Omental fat pad (tissue), 4 donors: ENCODE measurements around the gene PCAT6. TPM values are rescaled to one million over a fixed set of nuclear protein-coding genes. Genes with fewer than 3 reads are reported as not detected.

ENCODE experiments used
- ATAC-seq: fragments of 150-250 bp; one replicate; pipeline ENCODE4 v1.9.1; 2016; ENCODE audit warnings: mild to moderate bottlenecking, moderate library complexity; ENCODE audit not compliant: low FRiP score
- DNase-seq: peaks from one replicate; pipeline ENCODE4 v3.0.0-alpha.2; 2019; ENCODE audit warnings: low spot score
- total RNA-seq, 4 donors: library from RNA; depleted of rRNA; stranded (reverse); fragments of >200 nt; gene quantifications; one replicate each; pipeline ENCODE4 v1.1.0, GENCODE V29; 2016
- TF ChIP-seq, protein P1 (sequence below), 3 donors: fragments of 450-650 bp; IDR thresholded peaks; one replicate each; pipeline ENCODE4 v1.5.1; 2016 to 2017; ENCODE audit warnings: antibody characterized with exemption in 3 of 3, mild to moderate bottlenecking in 3 of 3, moderate library complexity in 2 of 3

PCAT6 gene
- total RNA-seq, 4 donors from 2014 or later: not detected

DNA sequence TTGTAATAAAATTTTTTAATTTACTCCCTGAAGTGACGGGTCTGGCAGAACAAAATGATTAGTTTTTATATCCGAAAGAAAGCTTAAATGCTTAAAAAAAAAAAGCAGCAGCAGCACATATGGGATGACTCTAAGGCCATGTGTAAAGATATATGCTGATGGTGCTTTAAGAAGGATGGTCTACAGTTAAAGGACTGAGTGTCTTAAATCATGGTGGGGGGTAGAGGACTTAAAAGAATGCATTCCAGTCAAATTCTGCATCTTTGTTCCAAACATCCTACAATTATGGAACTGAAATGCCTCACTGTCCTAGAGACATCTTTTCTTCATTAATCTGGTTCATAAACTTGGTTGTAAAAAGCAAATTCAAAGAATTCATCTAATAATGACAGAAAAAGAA is 9.6 kb upstream of the PCAT6 start:
- TF ChIP-seq, protein P1, sequence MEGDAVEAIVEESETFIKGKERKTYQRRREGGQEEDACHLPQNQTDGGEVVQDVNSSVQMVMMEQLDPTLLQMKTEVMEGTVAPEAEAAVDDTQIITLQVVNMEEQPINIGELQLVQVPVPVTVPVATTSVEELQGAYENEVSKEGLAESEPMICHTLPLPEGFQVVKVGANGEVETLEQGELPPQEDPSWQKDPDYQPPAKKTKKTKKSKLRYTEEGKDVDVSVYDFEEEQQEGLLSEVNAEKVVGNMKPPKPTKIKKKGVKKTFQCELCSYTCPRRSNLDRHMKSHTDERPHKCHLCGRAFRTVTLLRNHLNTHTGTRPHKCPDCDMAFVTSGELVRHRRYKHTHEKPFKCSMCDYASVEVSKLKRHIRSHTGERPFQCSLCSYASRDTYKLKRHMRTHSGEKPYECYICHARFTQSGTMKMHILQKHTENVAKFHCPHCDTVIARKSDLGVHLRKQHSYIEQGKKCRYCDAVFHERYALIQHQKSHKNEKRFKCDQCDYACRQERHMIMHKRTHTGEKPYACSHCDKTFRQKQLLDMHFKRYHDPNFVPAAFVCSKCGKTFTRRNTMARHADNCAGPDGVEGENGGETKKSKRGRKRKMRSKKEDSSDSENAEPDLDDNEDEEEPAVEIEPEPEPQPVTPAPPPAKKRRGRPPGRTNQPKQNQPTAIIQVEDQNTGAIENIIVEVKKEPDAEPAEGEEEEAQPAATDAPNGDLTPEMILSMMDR (IDR thresholded peaks at IDR 0.05): no peak
- ATAC-seq (no peak), DNase-seq (no peak)

DNA sequence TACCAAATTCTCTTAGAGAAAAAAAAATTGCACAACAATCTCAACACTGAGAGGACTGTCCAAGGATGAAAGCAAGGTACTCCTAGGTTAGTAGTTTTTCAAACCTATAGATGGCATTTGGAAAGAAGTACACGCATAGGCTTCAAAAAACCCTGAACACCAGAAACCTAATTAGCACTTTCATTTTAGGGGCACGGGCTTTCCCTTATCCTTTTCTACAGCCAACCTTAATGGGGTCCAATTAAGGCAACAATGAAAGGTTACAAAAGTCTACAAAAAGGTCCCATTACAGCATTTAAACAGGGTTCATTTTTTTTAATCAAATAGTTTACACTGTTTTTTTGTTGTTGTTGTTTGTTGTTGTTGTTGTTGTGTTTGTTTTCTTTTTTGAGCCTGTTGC is 8.7 kb upstream of the PCAT6 start:
- TF ChIP-seq, protein P1 (IDR thresholded peaks at IDR 0.05): no peak
- DNase-seq: no peak
- no peak for ATAC-seq

DNA sequence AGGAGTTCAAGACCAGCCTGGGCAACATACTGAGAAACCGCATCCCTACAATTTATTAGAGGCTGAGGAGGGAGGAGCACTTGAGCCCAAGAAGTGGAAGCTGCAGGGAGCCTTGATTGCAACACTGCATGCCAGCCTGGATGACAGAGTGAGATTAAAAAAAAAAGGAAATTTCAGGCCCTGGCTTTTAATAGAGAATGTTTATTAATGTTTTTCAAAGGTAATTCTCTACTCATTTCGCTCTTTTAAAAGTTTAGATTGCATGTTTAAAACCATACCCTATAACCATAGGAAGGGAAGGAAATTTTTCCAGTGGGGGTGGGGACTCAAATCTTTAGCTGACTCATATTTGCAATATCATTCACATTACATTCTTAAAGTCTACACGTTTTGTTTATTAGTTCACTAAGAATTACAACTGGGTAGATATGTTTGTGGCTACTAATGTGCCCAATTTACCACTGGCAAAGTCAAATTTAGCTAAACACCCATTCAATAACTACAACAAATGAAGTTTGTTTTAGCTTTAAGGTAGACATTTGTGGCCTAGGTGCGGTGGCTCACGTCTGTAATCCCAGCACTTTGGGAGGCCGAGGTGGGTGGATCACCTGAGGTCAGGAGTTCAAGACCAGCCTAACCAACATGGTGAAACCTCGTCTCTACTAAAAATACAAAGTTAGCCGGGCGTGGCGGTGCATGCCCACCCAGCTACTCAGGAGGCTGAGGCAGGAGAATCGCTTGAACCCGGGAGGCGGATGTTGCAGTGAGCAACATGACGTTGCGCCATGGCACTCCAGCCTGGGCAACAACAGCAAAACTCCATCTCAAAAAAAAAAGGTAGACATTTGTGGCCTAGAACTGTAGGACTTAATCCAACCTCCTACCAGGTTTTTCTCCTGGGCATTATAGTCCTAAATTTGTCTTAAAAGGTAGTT is 7.5 kb upstream of the PCAT6 start:
- DNase-seq (no peak), ATAC-seq (no peak)
- TF ChIP-seq, protein P1 (IDR thresholded peaks at IDR 0.05): no peak

DNA sequence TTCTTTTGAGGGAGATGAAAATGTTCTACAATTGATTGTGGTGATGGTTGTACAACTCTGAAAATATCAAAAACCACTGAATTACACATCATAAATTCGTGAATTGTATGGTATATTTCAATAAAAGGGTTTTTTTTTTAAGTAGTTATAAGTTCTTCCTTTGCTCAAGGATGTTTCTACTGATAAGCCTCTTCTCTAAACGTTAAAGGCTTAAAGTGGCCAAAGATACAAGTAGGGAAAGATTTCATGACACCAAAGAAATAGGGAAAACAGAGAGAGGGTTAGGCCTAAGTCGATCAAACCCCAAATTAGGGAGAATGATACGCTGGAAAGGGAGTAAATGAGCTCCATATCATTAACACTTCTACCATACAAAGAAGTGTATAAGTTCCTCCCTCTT is 6.6 kb upstream of the PCAT6 start:
- DNase-seq (no peak), ATAC-seq (no peak)
- TF ChIP-seq, protein P1 (IDR thresholded peaks at IDR 0.05): no peak

DNA sequence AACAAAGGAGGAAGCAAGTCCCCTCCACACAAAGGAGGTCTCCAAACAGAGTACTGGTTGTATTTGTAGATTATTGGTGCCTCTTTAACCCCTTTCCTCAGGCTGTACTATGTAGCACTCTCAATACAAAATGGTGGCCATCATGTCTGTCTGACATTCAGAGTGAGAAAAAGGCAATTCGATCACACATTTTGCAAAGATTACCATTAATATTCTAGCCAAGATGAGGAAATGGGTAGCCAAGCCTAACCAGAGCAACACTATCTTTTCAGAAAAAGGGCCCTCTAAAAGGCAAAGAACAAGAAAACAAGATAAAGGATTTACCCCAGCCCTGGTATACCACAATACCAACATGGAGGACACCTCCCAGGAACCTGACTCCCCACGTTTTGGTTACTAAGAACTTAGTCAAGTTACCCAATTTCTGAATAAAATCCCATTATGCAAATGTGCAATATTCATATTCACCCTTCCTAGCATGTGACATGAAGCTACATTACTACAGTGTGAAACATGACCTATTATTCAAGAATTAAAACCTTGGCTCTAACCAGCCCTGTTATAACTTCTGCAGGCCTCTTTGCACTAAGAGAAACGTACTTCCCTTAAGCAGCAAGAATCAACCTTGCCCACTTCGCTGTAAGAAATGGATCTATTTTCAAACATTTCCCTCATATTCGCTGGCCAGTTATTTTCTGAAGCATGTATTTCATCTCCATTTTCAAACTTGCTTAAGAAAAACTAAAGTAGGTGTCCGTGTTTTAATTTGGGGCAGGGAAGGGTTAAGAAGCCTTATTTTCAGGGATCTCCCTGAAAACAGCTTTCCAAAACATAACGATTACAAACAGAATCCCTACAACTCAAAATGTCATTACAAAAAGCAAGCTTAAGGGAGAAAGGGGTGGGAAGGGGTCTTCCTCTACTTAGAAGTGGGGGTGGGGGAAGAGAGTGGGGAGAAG is 4.6 kb upstream of the PCAT6 start:
- no peak for DNase-seq
- ATAC-seq: peak; percentile 11
- TF ChIP-seq, protein P1 (IDR thresholded peaks at IDR 0.05): no peak

DNA sequence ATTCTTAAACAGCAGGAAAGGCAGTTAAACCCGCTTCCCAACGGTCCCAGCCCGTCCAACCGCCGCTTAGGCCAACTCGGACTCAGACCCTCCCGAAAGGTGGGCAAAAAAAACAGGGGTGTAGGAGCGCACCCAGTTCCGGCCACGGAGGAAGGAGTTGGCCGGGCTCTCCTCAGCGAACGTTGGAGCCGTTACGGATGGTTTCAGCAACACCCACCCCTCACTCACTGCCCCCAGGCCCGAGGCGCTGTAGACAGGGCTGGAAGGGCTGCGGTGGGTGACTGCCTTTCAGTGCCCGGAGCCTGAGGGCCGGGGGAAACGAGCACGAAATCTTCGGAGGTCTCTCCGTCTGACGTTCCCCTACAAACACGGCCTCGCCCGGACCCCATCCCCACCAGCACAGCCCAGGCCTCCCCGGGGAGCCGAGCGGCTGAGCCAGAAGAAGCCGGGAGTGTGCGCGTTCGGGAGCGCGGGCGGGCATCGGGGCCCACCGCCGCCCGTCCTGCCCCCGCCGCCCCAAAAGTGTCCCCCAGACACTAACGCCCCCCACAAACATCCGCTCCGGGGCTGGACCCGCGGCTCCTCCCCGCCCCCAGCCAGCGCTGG is 3.8 kb upstream of the PCAT6 start:
- TF ChIP-seq, protein P1 (IDR thresholded peaks at IDR 0.05): no peak
- DNase-seq: no peak
- ATAC-seq: peak; percentile 11
